Neuronal stem cell (in vitro differentiated cells): ENCODE data around the gene DUSP22.
A peak's percentile ranks its signal among the peaks of the same experiment; 100 is the strongest.

Experiments used
- DNase-seq: peaks from one replicate; pipeline ENCODE4 v3.0.0-alpha.2; 2013; ENCODE audit warnings: low spot score
- H2AFZ ChIP-seq: one replicate; pipeline ENCODE4 v1.6.1; 2013; ENCODE audit warnings: mild to moderate bottlenecking, low read length, inconsistent platforms
- H2AK5ac ChIP-seq: 2 replicates; pipeline ENCODE4 v1.6.1; 2013; ENCODE audit warnings: low read depth, mild to moderate bottlenecking, inconsistent platforms, low read length, moderate library complexity, mixed read lengths
- H2BK120ac ChIP-seq: 2 replicates; pipeline ENCODE4 v1.6.1; 2013; ENCODE audit warnings: low read depth, mild to moderate bottlenecking, inconsistent platforms, low read length, moderate library complexity, mixed read lengths
- H2BK12ac ChIP-seq: one replicate; pipeline ENCODE4 v1.6.1; 2013; ENCODE audit warnings: low read length, inconsistent platforms
- H2BK15ac ChIP-seq: 2 replicates; pipeline ENCODE4 v1.6.1; 2013; ENCODE audit warnings: mild to moderate bottlenecking, low read length, inconsistent platforms, mixed read lengths
- H2BK5ac ChIP-seq: one replicate; pipeline ENCODE4 v1.6.1; 2013; ENCODE audit warnings: inconsistent platforms, mild to moderate bottlenecking, low read length, moderate library complexity
- H3K14ac ChIP-seq: one replicate; pipeline ENCODE4 v1.6.1; 2013; ENCODE audit warnings: low read length, inconsistent platforms
- H3K18ac ChIP-seq: 2 replicates; pipeline ENCODE4 v1.6.1; 2013; ENCODE audit warnings: low read length, inconsistent platforms
- H3K23ac ChIP-seq: 2 replicates; pipeline ENCODE4 v1.6.1; 2013; ENCODE audit warnings: low read depth, mild to moderate bottlenecking, mixed read lengths, low read length, inconsistent platforms; ENCODE audit not compliant: poor library complexity
- H3K27ac ChIP-seq: replicated peaks from 3 replicates; pipeline ENCODE4 v1.5.1; 2013; ENCODE audit warnings: low read length, inconsistent platforms
- H3K27me3 ChIP-seq, 3 experiments: 2 replicates each; pipeline ENCODE4 v1.6.1; 2013; ENCODE audit warnings: low read length in 3 of 3, mild to moderate bottlenecking in 2 of 3, inconsistent platforms in 1 of 3, low read depth in 1 of 3, mixed read lengths in 1 of 3, moderate library complexity in 1 of 3; ENCODE audit not compliant: control insufficient read depth in 3 of 3, insufficient read depth in 3 of 3
- H3K36me3 ChIP-seq, 2 donors: replicated peaks in 1 of 2; 2 replicates each; pipeline ENCODE4 v1.6.1; 2013; ENCODE audit warnings: low read length in 2 of 2; ENCODE audit not compliant: control insufficient read depth in 2 of 2, insufficient read depth in 2 of 2
- H3K4ac ChIP-seq: 2 replicates; pipeline ENCODE4 v1.6.1; 2013; ENCODE audit warnings: inconsistent platforms, mild to moderate bottlenecking, low read length, moderate library complexity
- H3K4me1 ChIP-seq, 2 donors: 1 replicate in 1 of 2; 2 replicates in 1 of 2; pipeline ENCODE4 v1.6.1; 2013; ENCODE audit warnings: low read length in 2 of 2, low read depth in 1 of 2; ENCODE audit not compliant: control insufficient read depth in 2 of 2, insufficient read depth in 1 of 2
- H3K4me2 ChIP-seq: one replicate; pipeline ENCODE4 v1.6.1; 2013; ENCODE audit warnings: mild to moderate bottlenecking, low read length, inconsistent platforms; ENCODE audit not compliant: insufficient read depth, poor library complexity, severe bottlenecking
- H3K4me3 ChIP-seq, 2 donors: 2 replicates each; pipeline ENCODE4 v1.5.1; 2013; ENCODE audit warnings: low read length in 2 of 2, mild to moderate bottlenecking in 2 of 2, inconsistent platforms in 1 of 2, moderate library complexity in 1 of 2
- H3K79me1 ChIP-seq: one replicate; pipeline ENCODE4 v1.6.1; 2013; ENCODE audit warnings: low read depth, mild to moderate bottlenecking, inconsistent platforms, low read length, moderate library complexity
- H3K9ac ChIP-seq: one replicate; pipeline ENCODE4 v1.6.1; 2013; ENCODE audit warnings: mild to moderate bottlenecking, low read depth, low read length, inconsistent platforms; ENCODE audit not compliant: poor library complexity
- H3K9me3 ChIP-seq, 2 donors: replicated peaks in 1 of 2; 2 replicates each; pipeline versions ENCODE3 to v1.6.1; 2013; ENCODE audit warnings: low read length in 2 of 2, mild to moderate bottlenecking in 2 of 2, inconsistent platforms in 1 of 2, low read depth in 1 of 2, mixed read lengths in 1 of 2, moderate library complexity in 1 of 2; ENCODE audit not compliant: control insufficient read depth in 2 of 2, insufficient read depth in 1 of 2
- H4K8ac ChIP-seq: one replicate; pipeline ENCODE4 v1.6.1; 2013; ENCODE audit warnings: low read depth, mild to moderate bottlenecking, inconsistent platforms, low read length, moderate library complexity
- H4K91ac ChIP-seq: one replicate; pipeline ENCODE4 v1.6.1; 2013; ENCODE audit warnings: low read length, low read depth, mild to moderate bottlenecking, inconsistent platforms; ENCODE audit not compliant: poor library complexity
- WGBS, 2 donors: extraction: QIAGEN DNeasy Blood & Tissue Kit; methylation state at CpG; one replicate each; pipeline ENCODE4 v1.1.7; 2013; ENCODE audit warnings: missing lambda C conversion rate in 2 of 2, mixed read lengths in 1 of 2; ENCODE audit not compliant: insufficient read length in 2 of 2, insufficient replicate concordance in 1 of 2; ENCODE audit errors: extremely low coverage in 2 of 2; 5-methylcytosine and 5-hydroxymethylcytosine counted together

DUSP22 gene

DNA sequence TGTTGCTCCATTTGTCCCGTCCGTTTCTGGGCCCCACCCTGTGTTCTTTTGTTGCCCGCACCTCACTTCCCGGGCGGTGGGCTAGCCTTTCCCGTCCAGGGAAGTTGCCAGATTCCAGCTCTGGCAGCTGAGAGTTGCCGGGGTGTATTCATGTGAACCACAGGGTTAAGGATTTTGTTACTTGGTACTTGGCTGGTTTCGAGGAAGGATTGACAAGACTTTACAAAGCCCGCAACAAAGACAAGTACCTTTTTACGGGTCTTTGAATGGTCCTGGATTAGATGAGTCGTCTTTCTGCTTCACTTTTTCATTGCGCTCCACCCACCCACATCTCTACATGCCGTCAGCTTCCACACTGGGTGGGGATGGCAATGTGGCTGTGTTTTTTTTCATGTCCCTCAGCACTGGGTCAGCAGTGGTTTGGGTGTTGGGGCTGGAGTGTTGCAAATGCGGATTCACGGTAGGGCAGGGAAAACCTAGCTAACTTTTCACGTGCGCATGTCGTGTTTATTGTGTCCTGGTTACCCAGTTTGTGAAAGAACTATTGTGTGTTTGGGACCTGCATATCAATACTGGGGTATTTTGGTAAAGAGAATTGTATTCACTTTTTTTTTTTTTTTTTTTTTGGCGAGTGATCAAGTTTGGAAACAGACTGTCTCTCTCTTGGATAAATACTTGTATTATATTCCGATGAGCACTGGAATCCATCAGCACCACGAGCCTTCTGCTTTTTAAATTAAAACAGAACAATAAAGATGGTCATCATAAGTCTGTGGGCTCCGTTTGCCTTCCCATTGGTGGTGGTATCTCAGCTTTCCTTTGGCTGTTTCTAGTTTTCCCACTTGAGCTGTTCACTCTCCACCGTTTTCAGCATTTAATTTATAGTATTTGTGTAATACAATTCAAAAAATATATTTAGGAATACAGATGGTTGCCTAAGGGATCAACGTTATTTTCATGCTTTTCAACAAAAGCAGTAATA, 1.2 kb downstream of the DUSP22 start:
- H4K8ac ChIP-seq, result no peak overlapping the region
- H3K4me2 ChIP-seq, result peak overlapping the region; percentile 77
- peaks cover 2% of the 10 kb centered on the region for H3K79me1 ChIP-seq
- peak overlapping the region; percentile 97 for H2AFZ ChIP-seq
- no peak overlapping the region for H4K91ac ChIP-seq
- H3K9me3 ChIP-seq, result peaks cover 0 to 18% of the 10 kb centered on the region in 2 donors
- H3K18ac ChIP-seq, result peak overlapping the region; percentile 12
- H3K4me1 ChIP-seq, result peaks cover 6 to 15% of the 10 kb centered on the region in 2 donors
- H3K9ac ChIP-seq, result no peak overlapping the region
- no CpG with 5 or more reads among the region's 24 CpGs for WGBS, 2 donors
- DNase-seq, result no peak
- no peak overlapping the region for H2AK5ac ChIP-seq
- H3K14ac ChIP-seq, result no peak overlapping the region
- no peak overlapping the region for H2BK15ac ChIP-seq
- no peak overlapping the region for H2BK12ac ChIP-seq
- peaks cover 0 to 10% (median 0%) of the 10 kb centered on the region in 3 experiments for H3K27me3 ChIP-seq
- no peaks in the 10 kb centered on the region for H3K36me3 ChIP-seq
- H3K4ac ChIP-seq, result no peak overlapping the region
- H3K27ac ChIP-seq, result no peak overlapping the region
- H2BK5ac ChIP-seq, result no peak overlapping the region
- H3K23ac ChIP-seq, result no peak overlapping the region
- peak overlapping the region; percentile 80 to 90 for H3K4me3 ChIP-seq
- H2BK120ac ChIP-seq, result no peak overlapping the region

DNA sequence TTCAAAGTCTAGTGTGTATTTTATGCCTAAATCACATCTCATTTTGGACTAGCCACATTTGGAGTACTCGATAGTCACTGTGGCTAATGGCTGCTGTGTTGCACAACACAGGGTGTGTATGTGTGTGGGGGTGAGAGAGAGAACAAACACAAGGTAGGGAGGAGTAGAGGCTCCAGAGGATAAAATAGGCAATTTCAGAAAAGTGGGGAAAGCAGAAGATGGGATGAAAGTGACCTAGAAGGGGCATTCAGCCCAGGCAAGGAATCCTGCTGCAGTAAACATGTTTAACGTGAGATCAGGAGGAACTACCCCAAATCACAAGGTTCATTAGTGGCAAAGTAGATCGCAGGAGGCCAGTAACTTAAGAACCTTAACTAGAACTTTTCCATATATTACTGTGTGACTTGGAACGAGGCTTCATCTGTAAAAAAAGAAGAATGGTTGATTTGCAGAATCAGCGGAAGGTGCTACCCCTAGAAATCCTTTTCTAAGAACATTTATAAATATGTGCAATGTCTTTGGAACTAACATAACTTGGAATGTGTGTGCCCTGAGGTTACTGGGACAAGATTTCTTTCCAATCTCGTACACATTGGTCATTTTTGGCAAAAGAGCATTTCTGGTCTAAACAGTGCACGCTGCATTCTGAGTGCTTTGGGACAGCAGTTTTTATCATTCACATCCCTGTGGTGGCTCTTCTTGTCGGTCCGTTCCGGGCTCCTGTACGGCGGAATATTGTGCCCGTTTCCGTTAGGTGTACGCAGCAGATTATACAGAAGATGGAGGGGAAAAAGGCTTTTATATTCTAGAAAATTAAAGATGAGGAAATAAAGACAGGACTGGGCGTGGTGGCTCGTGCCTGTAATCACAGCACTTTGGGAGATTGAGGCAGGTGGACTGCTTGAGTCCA, 2.6 kb downstream of the DUSP22 start:
- Histone ChIP-seq H3K18ac (no peak overlapping the region), H3K36me3 (no peaks in the 10 kb centered on the region), H3K79me1 (peaks cover 2% of the 10 kb centered on the region), H2AK5ac (no peak overlapping the region), H2BK15ac (no peak overlapping the region), H2BK120ac (no peak overlapping the region), H3K4me3 (no peak overlapping the region), H4K91ac (no peak overlapping the region), H3K4me1 (peaks cover 6 to 20% of the 10 kb centered on the region in 2 donors), H2BK5ac (no peak overlapping the region), H3K4ac (no peak overlapping the region), H3K23ac (no peak overlapping the region), H2AFZ (no peak overlapping the region), H3K27ac (no peak overlapping the region), H3K4me2 (no peak overlapping the region), H3K27me3 (no peaks in the 10 kb centered on the region), H3K14ac (no peak overlapping the region), H2BK12ac (no peak overlapping the region), H4K8ac (no peak overlapping the region), H3K9me3 (peaks cover 0 to 18% of the 10 kb centered on the region in 2 donors), H3K9ac (no peak overlapping the region)
- no peak for DNase-seq
- no CpG with 5 or more reads among the region's 17 CpGs for WGBS, 2 donors

DNA sequence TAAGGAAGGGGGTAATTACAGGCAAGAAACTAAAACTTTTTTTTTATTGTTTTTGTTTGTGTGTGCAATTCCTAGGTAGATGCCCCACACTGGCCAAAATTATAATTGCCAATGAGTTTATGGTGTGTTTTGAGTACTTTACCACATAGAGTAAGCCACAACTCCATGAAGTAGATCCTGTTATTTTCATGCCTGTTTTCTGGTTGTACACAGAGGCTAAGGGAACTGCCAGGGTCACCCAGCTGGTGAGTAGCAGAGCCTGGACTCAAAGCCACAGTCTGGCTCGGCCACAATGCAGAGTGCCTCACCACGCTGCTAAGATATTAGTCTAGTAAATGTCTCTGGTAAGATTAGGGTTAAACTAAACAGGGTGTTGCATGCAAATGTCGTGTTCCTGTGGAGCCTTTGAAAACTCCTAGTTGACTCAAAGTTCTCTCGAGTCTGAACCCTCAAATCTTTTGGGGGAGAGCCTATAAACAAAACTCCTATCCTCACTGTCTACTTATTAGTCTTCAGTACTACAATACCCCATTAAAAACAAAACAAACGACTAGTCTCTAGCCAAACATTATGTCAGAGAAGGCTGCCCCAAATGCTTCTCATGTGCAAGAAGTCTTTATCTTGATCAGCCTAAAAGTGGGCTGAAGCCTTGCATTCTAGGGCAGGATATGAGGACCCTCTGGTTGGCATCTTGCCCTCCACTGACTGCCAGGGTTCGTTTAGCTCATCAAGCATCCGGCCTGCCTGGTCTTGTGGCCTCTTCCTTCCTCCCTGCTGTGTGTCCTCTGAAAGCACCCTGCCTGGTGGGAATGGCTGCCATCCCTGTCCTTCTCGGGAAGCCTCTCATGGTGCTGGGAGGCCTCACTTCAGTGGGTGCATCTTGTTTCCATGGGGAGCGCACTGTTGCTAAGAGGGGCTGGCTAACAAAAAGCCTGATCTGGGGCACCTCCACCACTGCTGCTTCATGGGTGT, 4.2 kb downstream of the DUSP22 start:
- Histone ChIP-seq H3K79me1 (peaks cover 2% of the 10 kb centered on the region), H3K14ac (no peak overlapping the region), H2BK15ac (no peak overlapping the region), H3K4me1 (peaks cover 4 to 20% of the 10 kb centered on the region in 2 donors), H4K8ac (no peak overlapping the region), H3K4me2 (no peak overlapping the region), H3K4me3 (no peak overlapping the region), H3K27ac (no peak overlapping the region), H2BK120ac (no peak overlapping the region), H4K91ac (no peak overlapping the region), H3K9me3 (peaks cover 0 to 24% of the 10 kb centered on the region in 2 donors), H2BK12ac (no peak overlapping the region), H3K18ac (no peak overlapping the region), H2AFZ (no peak overlapping the region), H3K9ac (no peak overlapping the region), H2BK5ac (no peak overlapping the region), H2AK5ac (no peak overlapping the region), H3K36me3 (no peaks in the 10 kb centered on the region), H3K27me3 (no peaks in the 10 kb centered on the region), H3K4ac (no peak overlapping the region), H3K23ac (peak overlapping the region; percentile 5)
- WGBS, 2 donors, result 100% methylated on average over 1 of the region's 9 CpGs; no CpG with 5 or more reads in 1 of the 2 donors
- no peak for DNase-seq
